ENCODE measurements around the gene CHST11. TPM values are rescaled to one million over a fixed set of nuclear protein-coding genes. Genes with fewer than 3 reads are reported as not detected.

The CHST11 gene
- total RNA-seq, 1 experiment from 2014 or later, result 6.7 TPM

GRCh38 chr12:104453133-104453532 lies 3.6 kb upstream of the CHST11 start:
- Histone ChIP-seq H4K91ac (ENCODE audit: insufficient read length, low read depth, low read length) (no peak overlapping the region), H3K23ac (ENCODE audit: insufficient read length, low read depth, low read length) (no peak overlapping the region), H3K4me2 (ENCODE audit: insufficient read depth, insufficient read length, low read length) (no peak overlapping the region), H3K79me2 (ENCODE audit: insufficient read depth, low read length) (no peaks in the 10 kb centered on the region), H3K27ac (ENCODE audit: insufficient read length, low read depth, low read length) (no peak overlapping the region), H2BK12ac (ENCODE audit: insufficient read length, low read depth, low read length) (no peak overlapping the region), H2AK5ac (ENCODE audit: insufficient read length, low read length) (no peak overlapping the region), H2BK5ac (ENCODE audit: insufficient read length, low read length) (no peak overlapping the region), H2BK15ac (ENCODE audit: low read depth, low read length) (no peak overlapping the region), H3K18ac (ENCODE audit: insufficient read length, low read depth, low read length) (no peak overlapping the region), H3K4me1 (ENCODE audit: insufficient read depth, low read length) (peaks cover 5% of the 10 kb centered on the region; the same call in 1 of the 2 replicates), H3K4ac (ENCODE audit: low read depth, low read length) (no peak overlapping the region), H3K23me2 (ENCODE audit: insufficient read length, low read depth, low read length, poor library complexity, severe bottlenecking) (peaks cover 15% of the 10 kb centered on the region), H4K20me1 (ENCODE audit: control insufficient read depth, insufficient read depth, insufficient read length) (no peaks in the 10 kb centered on the region), H2BK120ac (ENCODE audit: low read depth, low read length, poor library complexity, severe bottlenecking) (no peak overlapping the region), H2BK20ac (ENCODE audit: low read depth, low read length, poor library complexity, severe bottlenecking) (no peak overlapping the region), H4K5ac (ENCODE audit: insufficient read length, low read depth, low read length) (no peak overlapping the region), H3K9me3 (ENCODE audit: control insufficient read depth, low read depth, low read length) (no peaks in the 10 kb centered on the region), H3T11ph (ENCODE audit: low read length) (no peak overlapping the region), H3K27me3 (ENCODE audit: insufficient read depth, low read length) (peaks cover 10% of the 10 kb centered on the region; the same call in 1 of the 2 replicates), H2AFZ (ENCODE audit: low read length) (no peak overlapping the region), H3K14ac (ENCODE audit: insufficient read depth, low read length) (no peak overlapping the region), H3K9ac (ENCODE audit: extremely low read depth, insufficient read length, low read length) (no peak overlapping the region), H4K8ac (replicated peaks; ENCODE audit: insufficient read length, low read depth, low read length) (no peak overlapping the region), H3K56ac (ENCODE audit: insufficient read length, low read depth, low read length) (no peak overlapping the region), H3K79me1 (ENCODE audit: insufficient read depth, low read depth, low read length, poor library complexity, severe bottlenecking) (no peaks in the 10 kb centered on the region)
- no peak for TF ChIP-seq CTCF (conservative IDR thresholded peaks at IDR 0.05)
- Mint-ChIP-seq H3K9me3 (no peaks in the 10 kb centered on the region; a peak in 1 of 5 replicates), H3K36me3 (ENCODE audit: insufficient read depth in 1 of 3, low read depth in 3 of 3) (no peaks in the 10 kb centered on the region), H3K4me1 (peaks cover 28 to 32% of the 10 kb centered on the region in 2 experiments), H3K27ac (no peak overlapping the region), H3K4me3 (no peak overlapping the region), H3K27me3 (ENCODE audit: low read depth) (peaks cover 37% of the 10 kb centered on the region)
- WGBS (ENCODE audit: extremely low coverage, insufficient read length, low lambda C conversion rate), result 95% methylated on average over 2 of the region's 2 CpGs
- DNase-seq, result no peak
